ENCODE data around the gene PCDHA5.

PCDHA5 gene

DNA sequence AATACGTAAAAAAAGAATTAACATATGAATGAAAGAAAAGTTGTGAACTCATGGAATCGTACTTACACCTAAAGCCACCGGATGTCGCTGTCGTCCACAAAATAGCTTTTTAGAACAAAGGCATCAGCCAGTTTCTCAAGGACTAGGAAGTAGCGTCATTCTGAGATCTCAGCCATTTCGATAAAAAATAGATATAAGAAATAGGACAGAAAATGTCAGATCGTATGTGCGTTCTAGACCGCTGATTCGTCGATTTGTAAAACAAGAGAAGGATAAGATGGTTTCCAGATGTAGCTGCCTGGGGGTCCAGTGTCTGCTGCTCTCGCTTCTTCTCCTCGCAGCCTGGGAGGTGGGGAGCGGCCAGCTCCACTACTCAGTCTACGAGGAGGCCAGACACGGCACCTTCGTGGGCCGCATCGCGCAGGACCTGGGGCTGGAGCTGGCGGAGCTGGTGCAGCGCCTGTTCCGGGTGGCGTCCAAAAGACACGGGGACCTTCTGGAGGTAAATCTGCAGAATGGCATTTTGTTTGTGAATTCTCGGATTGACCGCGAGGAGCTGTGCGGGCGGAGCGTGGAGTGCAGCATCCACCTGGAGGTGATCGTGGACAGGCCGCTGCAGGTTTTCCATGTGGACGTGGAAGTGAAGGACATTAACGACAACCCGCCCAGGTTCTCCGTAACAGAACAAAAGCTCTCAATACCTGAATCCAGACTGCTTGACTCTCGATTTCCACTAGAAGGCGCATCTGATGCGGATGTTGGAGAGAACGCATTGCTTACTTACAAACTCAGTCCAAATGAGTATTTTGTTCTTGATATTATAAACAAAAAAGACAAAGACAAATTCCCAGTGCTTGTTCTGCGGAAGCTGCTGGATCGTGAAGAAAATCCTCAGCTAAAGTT, 34.6 kb downstream of the PCDHA5 start, which contains the start of gene PCDHA10:
TSS of gene PCDHA10 (plus strand) at position 126 of the 903 bp plus-strand sequence. CDS start at position 278, 152 bp downstream.
- Histone ChIP-seq H3K27ac (no peak within 1 kb of the TSS), H3K36me3 (replicated peaks) (no peaks in the 10 kb centered on the region), H3K4me3 (ENCODE audit: low read depth, low read length) (no peak within 1 kb of the TSS), H3K27me3 (replicated peaks) (no peaks in the 10 kb centered on the region)
- DNase-seq = no peak
- TF ChIP-seq, protein P1, sequence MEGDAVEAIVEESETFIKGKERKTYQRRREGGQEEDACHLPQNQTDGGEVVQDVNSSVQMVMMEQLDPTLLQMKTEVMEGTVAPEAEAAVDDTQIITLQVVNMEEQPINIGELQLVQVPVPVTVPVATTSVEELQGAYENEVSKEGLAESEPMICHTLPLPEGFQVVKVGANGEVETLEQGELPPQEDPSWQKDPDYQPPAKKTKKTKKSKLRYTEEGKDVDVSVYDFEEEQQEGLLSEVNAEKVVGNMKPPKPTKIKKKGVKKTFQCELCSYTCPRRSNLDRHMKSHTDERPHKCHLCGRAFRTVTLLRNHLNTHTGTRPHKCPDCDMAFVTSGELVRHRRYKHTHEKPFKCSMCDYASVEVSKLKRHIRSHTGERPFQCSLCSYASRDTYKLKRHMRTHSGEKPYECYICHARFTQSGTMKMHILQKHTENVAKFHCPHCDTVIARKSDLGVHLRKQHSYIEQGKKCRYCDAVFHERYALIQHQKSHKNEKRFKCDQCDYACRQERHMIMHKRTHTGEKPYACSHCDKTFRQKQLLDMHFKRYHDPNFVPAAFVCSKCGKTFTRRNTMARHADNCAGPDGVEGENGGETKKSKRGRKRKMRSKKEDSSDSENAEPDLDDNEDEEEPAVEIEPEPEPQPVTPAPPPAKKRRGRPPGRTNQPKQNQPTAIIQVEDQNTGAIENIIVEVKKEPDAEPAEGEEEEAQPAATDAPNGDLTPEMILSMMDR (IDR thresholded peaks at IDR 0.05; ENCODE audit: low read depth, low read length, missing control alignments) = no peak
- in situ Hi-C loops (cut with HindIII; ENCODE audit: low pct_ligation_motif_present, low sequenced_read_pairs) = no loop called here

DNA sequence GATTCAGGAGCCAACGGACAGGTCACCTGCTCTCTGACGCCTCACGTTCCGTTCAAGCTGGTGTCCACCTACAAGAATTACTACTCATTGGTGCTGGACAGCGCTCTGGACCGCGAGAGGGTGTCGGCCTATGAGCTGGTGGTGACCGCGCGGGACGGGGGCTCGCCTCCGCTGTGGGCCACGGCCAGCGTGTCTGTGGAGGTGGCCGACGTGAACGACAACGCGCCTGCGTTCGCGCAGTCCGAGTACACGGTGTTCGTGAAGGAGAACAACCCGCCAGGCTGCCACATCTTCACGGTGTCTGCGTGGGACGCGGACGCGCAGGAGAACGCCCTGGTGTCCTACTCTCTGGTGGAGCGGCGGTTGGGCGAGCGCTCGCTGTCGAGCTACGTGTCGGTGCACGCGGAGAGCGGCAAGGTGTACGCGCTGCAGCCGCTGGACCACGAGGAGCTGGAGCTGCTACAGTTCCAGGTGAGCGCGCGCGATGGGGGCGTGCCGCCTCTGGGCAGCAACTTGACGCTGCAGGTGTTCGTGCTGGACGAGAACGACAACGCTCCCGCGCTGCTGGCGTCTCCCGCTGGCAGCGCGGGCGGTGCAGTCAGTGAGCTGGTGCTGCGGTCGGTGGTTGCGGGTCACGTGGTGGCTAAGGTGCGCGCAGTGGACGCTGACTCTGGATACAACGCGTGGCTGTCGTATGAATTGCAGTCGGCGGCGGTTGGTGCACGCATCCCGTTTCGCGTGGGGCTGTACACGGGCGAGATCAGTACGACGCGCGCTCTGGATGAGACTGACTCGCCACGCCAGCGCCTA, 36.0 kb downstream of the PCDHA5 start:
- Histone ChIP-seq H3K27ac (no peak overlapping the region), H3K27me3 (replicated peaks) (no peaks in the 10 kb centered on the region), H3K36me3 (replicated peaks) (no peaks in the 10 kb centered on the region), H3K4me3 (ENCODE audit: low read depth, low read length) (no peak overlapping the region)
- DNase-seq = no peak
- in situ Hi-C loops (cut with HindIII; ENCODE audit: low pct_ligation_motif_present, low sequenced_read_pairs) = no loop called here
- TF ChIP-seq, protein P1 (IDR thresholded peaks at IDR 0.05; ENCODE audit: low read depth, low read length, missing control alignments) = no peak

DNA sequence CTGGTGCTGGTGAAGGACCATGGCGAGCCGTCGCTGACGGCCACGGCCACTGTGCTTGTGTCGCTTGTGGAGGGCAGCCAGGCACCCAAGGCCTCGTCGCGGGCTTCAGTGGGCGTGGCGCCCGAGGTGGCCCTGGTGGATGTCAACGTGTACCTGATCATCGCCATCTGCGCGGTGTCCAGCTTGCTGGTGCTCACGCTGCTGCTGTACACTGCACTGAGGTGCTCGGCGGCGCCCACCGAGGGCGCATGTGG, 36.5 kb downstream of the PCDHA5 start:
- in situ Hi-C loops (cut with HindIII; ENCODE audit: low pct_ligation_motif_present, low sequenced_read_pairs) = no loop called here
- no peak for DNase-seq
- H3K4me3 ChIP-seq (ENCODE audit: low read depth, low read length) = no peak overlapping the region
- no peak overlapping the region for H3K27ac ChIP-seq
- H3K27me3 ChIP-seq (replicated peaks) = no peaks in the 10 kb centered on the region
- no peaks in the 10 kb centered on the region for H3K36me3 ChIP-seq (replicated peaks)
- TF ChIP-seq, protein P1 (IDR thresholded peaks at IDR 0.05; ENCODE audit: low read depth, low read length, missing control alignments) = no peak

DNA sequence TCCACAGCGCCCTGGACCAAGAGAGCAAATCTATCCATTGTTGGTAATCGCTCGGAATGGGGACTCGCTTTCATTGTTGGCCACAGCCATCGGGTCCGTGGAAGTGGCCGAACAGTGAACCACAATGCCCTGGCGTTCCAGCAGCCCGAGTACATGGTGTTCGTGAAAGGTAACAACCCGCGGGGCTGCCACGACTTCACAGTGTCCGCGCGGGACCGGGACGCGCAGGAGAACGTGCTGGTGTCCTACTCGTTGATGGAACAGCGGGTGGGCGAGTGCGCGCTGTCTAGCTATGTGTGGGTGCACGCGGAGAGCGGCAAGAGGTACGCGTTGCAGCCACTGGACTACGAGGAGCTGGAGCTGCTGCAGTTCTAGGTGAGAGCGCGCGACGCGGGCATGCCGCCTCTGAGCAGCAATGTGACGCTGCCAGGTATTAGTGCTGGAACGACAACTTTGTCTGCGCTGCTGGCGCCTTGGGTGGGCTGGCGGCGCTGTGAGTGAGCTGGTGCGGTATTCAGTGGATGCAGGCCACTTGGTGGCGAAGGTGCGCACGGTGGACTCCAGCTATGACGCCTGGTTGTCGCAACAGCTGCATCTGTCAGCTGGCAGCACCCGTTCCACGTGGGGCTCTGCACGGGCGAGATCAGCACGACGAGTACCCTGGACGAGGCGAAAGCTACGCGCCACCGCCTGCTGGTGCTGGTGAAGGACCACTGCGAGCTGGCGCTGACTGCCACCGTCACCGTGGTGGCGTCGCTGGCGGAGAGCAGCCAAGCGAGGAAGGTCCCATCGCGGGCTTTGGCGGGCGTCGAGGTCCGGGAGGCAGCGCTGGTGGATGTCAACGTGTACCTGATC, 41.3 kb downstream of the PCDHA5 start:
- Histone ChIP-seq H3K27ac (no peak overlapping the region), H3K36me3 (replicated peaks) (no peaks in the 10 kb centered on the region), H3K4me3 (ENCODE audit: low read depth, low read length) (no peak overlapping the region), H3K27me3 (replicated peaks) (no peaks in the 10 kb centered on the region)
- TF ChIP-seq, protein P1 (IDR thresholded peaks at IDR 0.05; ENCODE audit: low read depth, low read length, missing control alignments) = no peak
- in situ Hi-C loops (cut with HindIII; ENCODE audit: low pct_ligation_motif_present, low sequenced_read_pairs) = no loop called here
- DNase-seq = no peak

DNA sequence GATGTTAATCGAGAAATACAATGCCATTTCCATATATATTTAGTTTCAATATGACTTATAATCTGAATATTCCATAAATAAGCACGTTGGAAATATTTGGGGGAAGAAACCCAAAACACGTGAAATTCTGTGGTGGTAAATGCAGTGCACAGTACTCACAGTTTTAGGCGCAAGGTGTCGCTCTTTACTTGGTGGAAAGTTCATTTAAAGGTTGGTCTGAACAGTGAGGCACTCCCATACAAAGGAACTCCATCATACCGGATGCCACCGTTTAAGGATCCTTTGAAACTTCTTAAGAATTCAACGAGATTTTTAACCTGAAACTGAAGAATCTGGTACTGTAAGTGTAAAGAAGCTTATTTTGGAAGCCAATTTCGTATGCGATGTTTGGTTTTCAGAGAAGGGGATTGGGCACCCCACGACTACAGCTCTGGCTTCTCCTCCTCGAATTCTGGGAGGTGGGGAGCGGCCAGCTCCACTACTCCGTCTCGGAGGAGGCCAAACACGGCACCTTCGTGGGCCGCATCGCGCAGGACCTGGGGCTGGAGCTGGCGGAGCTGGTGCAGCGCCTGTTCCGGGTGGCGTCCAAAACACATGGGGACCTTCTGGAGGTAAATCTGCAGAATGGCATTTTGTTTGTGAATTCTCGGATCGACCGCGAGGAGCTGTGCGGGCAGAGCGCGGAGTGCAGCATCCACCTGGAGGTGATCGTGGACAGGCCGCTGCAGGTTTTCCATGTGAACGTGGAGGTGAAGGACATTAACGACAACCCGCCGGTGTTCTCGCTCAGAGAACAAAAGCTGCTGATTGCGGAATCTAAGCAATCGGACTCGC, 47.5 kb downstream of the PCDHA5 start, which contains the start of gene PCDHA11:
TSS of gene PCDHA11 (plus strand) at position 237 of the 834 bp plus-strand sequence. CDS start at position 384, 147 bp downstream.
- H3K4me3 ChIP-seq (ENCODE audit: low read depth, low read length) = no peak within 1 kb of the TSS
- H3K27me3 ChIP-seq (replicated peaks) = no peaks in the 10 kb centered on the region
- in situ Hi-C loops (cut with HindIII; ENCODE audit: low pct_ligation_motif_present, low sequenced_read_pairs) = no loop called here

More for the DNA sequence above, 47.5 kb downstream of the PCDHA5 start, which contains the start of gene PCDHA11:
- no peak for DNase-seq
- Histone ChIP-seq H3K27ac (no peak within 1 kb of the TSS), H3K36me3 (replicated peaks) (no peaks in the 10 kb centered on the region)
- TF ChIP-seq, protein P1 (IDR thresholded peaks at IDR 0.05; ENCODE audit: low read depth, low read length, missing control alignments) = peak; percentile 17

All from brain microvascular endothelial cell (primary cell).